H1 (cell line): Measurements from ENCODE around the gene PHACTR1. TPM values are rescaled to one million over a fixed set of nuclear protein-coding genes. Genes with fewer than 3 reads are reported as not detected.

Experiments used
- CTCF ChIA-PET: fragments of 300-600 bp; sonication (Branson Sonifier 250); formaldehyde crosslinking; loops from one replicate; lab custom pipeline; 2021; ENCODE audit not compliant: partially characterized antibody; lab: Charles Lee
- POLR2A ChIA-PET: fragments of 300-600 bp; sonication (Branson Sonifier 250); formaldehyde crosslinking; loops from one replicate; lab custom pipeline; 2021; ENCODE audit warnings: inconsistent platforms; ENCODE audit not compliant: partially characterized antibody; lab: Charles Lee
- DNase-seq, 2 experiments: peaks; one replicate each; pipeline versions ENCODE4 v3.0.0 to v3.0.0-alpha.2; 2010 to 2022; ENCODE audit warnings: low spot score in 2 of 2, low read depth in 1 of 2, mixed read lengths in 1 of 2
- FAIRE-seq: peaks from 2 replicates; lab custom pipeline; 2011; peaks lifted over from hg19 to GRCh38; lab: Jason Lieb, UNC
- H2AFZ ChIP-seq: 2 replicates; pipeline ENCODE4 v1.8.1; 2012; ENCODE audit warnings: low read length, inconsistent platforms
- H2AK5ac ChIP-seq: 2 replicates; pipeline ENCODE4 v1.6.1; 2013; ENCODE audit warnings: low read depth, low read length
- H2BK120ac ChIP-seq: replicated peaks from 2 replicates; pipeline ENCODE3; 2013; ENCODE audit warnings: low read depth, low read length, inconsistent platforms
- H2BK12ac ChIP-seq: 2 replicates; pipeline ENCODE4 v1.6.1; 2013; ENCODE audit warnings: low read depth, low read length
- H2BK15ac ChIP-seq: 2 replicates; pipeline ENCODE4 v1.6.1; 2013; ENCODE audit warnings: low read length
- H2BK20ac ChIP-seq: 2 replicates; pipeline ENCODE4 v1.6.1; 2013; ENCODE audit warnings: low read length
- H2BK5ac ChIP-seq: 2 replicates; pipeline ENCODE4 v1.6.1; 2013; ENCODE audit warnings: low read depth, low read length
- H3K14ac ChIP-seq: 2 replicates; pipeline ENCODE4 v1.6.1; 2013; ENCODE audit warnings: inconsistent platforms; ENCODE audit not compliant: insufficient read length
- H3K18ac ChIP-seq: 2 replicates; pipeline ENCODE4 v1.6.1; 2013; ENCODE audit warnings: low read length; ENCODE audit errors: extremely low read depth
- H3K23ac ChIP-seq: 2 replicates; pipeline ENCODE4 v1.6.1; 2013; ENCODE audit warnings: inconsistent platforms; ENCODE audit not compliant: insufficient read length
- H3K23me2 ChIP-seq: 2 replicates; pipeline ENCODE4 v1.6.1; 2013; ENCODE audit warnings: low read depth, low read length
- H3K27ac ChIP-seq: 2 replicates; pipeline ENCODE4 v1.6.1; 2011; ENCODE audit warnings: low read depth, low read length, inconsistent platforms
- H3K27me3 ChIP-seq, 4 experiments: replicated peaks in 1 of 4; 1 replicate in 1 of 4; 2 replicates in 3 of 4; pipeline versions ENCODE4 v1.6.1 to v1.8.1; 2011 to 2013; ENCODE audit warnings: low read length in 3 of 4, mild to moderate bottlenecking in 3 of 4, inconsistent platforms in 2 of 4, mixed read lengths in 2 of 4, moderate library complexity in 1 of 4; ENCODE audit not compliant: control insufficient read depth in 3 of 4, insufficient read depth in 3 of 4; ENCODE audit errors: extremely low read depth in 1 of 4
- H3K36me3 ChIP-seq, 4 experiments: 2 replicates each; pipeline versions ENCODE4 v1.6.1 to v1.8.1; 2011 to 2013; ENCODE audit warnings: mild to moderate bottlenecking in 4 of 4, low read length in 3 of 4, moderate library complexity in 2 of 4, control low read depth in 1 of 4, inconsistent platforms in 1 of 4; ENCODE audit not compliant: insufficient read depth in 4 of 4, control insufficient read depth in 2 of 4
- H3K4ac ChIP-seq: replicated peaks from 2 replicates; pipeline ENCODE3; 2013; ENCODE audit warnings: low read length, low read depth, mixed read lengths, inconsistent platforms; ENCODE audit not compliant: insufficient read length
- H3K4me1 ChIP-seq, 4 experiments: replicated peaks in 1 of 4; 1 replicate in 1 of 4; 2 replicates in 3 of 4; pipeline versions ENCODE4 v1.6.1 to v1.8.1; 2011 to 2013; ENCODE audit warnings: low read length in 3 of 4, inconsistent platforms in 2 of 4, mixed read lengths in 1 of 4; ENCODE audit not compliant: insufficient read depth in 4 of 4, control insufficient read depth in 3 of 4
- H3K4me2 ChIP-seq, 2 experiments: 2 replicates each; pipeline versions ENCODE4 v1.6.1 to v1.8.1; 2011 to 2013; ENCODE audit warnings: low read depth in 2 of 2, low read length in 2 of 2, control low read depth in 1 of 2, inconsistent platforms in 1 of 2, mild to moderate bottlenecking in 1 of 2; ENCODE audit not compliant: insufficient read depth in 1 of 2
- H3K4me3 ChIP-seq, 4 experiments: fragments of 200-600, 300-600 bp in 1 of 4; sonication (generic), shearing (Covaris generic), sonication (Bioruptor Twin) in 1 of 4; 2 replicates each; pipeline versions ENCODE4 v1.5.1 to v1.8.1; 2011 to 2016; ENCODE audit warnings: low read length in 4 of 4, low read depth in 3 of 4, control low read depth in 2 of 4, inconsistent platforms in 2 of 4, mild to moderate bottlenecking in 2 of 4, mixed read lengths in 1 of 4, moderate library complexity in 1 of 4; ENCODE audit not compliant: insufficient read depth in 2 of 4; ENCODE audit errors: extremely low read depth in 1 of 4
- H3K56ac ChIP-seq: replicated peaks from 2 replicates; pipeline ENCODE3; 2013; ENCODE audit warnings: low read depth, mild to moderate bottlenecking, mixed read lengths, low read length, inconsistent platforms; ENCODE audit not compliant: insufficient read length
- H3K79me1 ChIP-seq: 2 replicates; pipeline ENCODE4 v1.6.1; 2013; ENCODE audit warnings: low read depth, low read length, control low read depth
- H3K79me2 ChIP-seq, 2 experiments: 2 replicates each; pipeline versions ENCODE4 v1.6.1 to v1.8.1; 2012 to 2013; ENCODE audit warnings: low read length in 2 of 2, mild to moderate bottlenecking in 2 of 2, inconsistent platforms in 1 of 2; ENCODE audit not compliant: insufficient read depth in 2 of 2, control insufficient read depth in 1 of 2
- H3K9ac ChIP-seq, 4 experiments: replicated peaks in 1 of 4; 1 replicate in 1 of 4; 2 replicates in 3 of 4; pipeline versions ENCODE4 v1.6.1 to v1.8.1; 2011 to 2013; ENCODE audit warnings: low read depth in 3 of 4, low read length in 3 of 4, control low read depth in 2 of 4, mild to moderate bottlenecking in 2 of 4, moderate library complexity in 2 of 4, inconsistent platforms in 1 of 4; ENCODE audit errors: extremely low read depth in 1 of 4
- H3K9me3 ChIP-seq, 2 experiments: 2 replicates each; pipeline versions ENCODE4 v1.6.1 to v1.8.1; 2012 to 2013; ENCODE audit warnings: mild to moderate bottlenecking in 2 of 2, moderate library complexity in 2 of 2, control low read depth in 1 of 2, inconsistent platforms in 1 of 2, low read depth in 1 of 2, low read length in 1 of 2, mixed read lengths in 1 of 2; ENCODE audit not compliant: insufficient read depth in 2 of 2
- H4K20me1 ChIP-seq, 2 experiments: replicated peaks in 1 of 2; 2 replicates each; pipeline versions ENCODE3 to v1.8.1; 2011 to 2013; ENCODE audit warnings: inconsistent platforms in 2 of 2, low read length in 2 of 2, mild to moderate bottlenecking in 1 of 2; ENCODE audit not compliant: insufficient read depth in 2 of 2, control insufficient read depth in 1 of 2
- H4K5ac ChIP-seq: 2 replicates; pipeline ENCODE4 v1.6.1; 2013; ENCODE audit warnings: low read length, low read depth, mixed read lengths, inconsistent platforms; ENCODE audit not compliant: insufficient read length
- H4K8ac ChIP-seq: 2 replicates; pipeline ENCODE4 v1.8.0; 2013; ENCODE audit warnings: mild to moderate bottlenecking, moderate library complexity, low read length, inconsistent platforms; ENCODE audit not compliant: insufficient read depth; ENCODE audit errors: extremely low read depth
- H4K91ac ChIP-seq: replicated peaks from 2 replicates; pipeline ENCODE3; 2013; ENCODE audit warnings: low read length, mixed read lengths, inconsistent platforms; ENCODE audit not compliant: insufficient read length
- BRCA1 ChIP-seq: IDR thresholded peaks from 2 replicates; pipeline ENCODE4 v1.6.1; 2012; ENCODE audit warnings: low read depth, low read length, improper control_type of control experiment
- CTBP2 ChIP-seq: IDR thresholded peaks from 2 replicates; pipeline ENCODE4 v1.7.0; 2011; ENCODE audit warnings: borderline replicate concordance, mild to moderate bottlenecking, moderate library complexity, mixed read lengths, low read length; ENCODE audit not compliant: insufficient read depth, insufficient read length
- GABPA ChIP-seq: IDR thresholded peaks from 2 replicates; pipeline ENCODE4 v1.6.1; 2011; ENCODE audit warnings: mild to moderate bottlenecking, low read length, moderate library complexity, borderline replicate concordance; ENCODE audit not compliant: insufficient read depth
- RXRA ChIP-seq: IDR thresholded peaks from 2 replicates; pipeline ENCODE4 v1.6.1; 2011; ENCODE audit warnings: low read depth, mild to moderate bottlenecking, low read length, moderate library complexity; ENCODE audit not compliant: insufficient read depth
- WGBS, 2 experiments: shearing (Covaris generic) in 1 of 2; methylation state at CpG; one replicate each; pipeline versions ENCODE4 v1.1.6 to v1.1.7; 2013 to 2015; ENCODE audit warnings: low lambda C conversion rate in 2 of 2, mixed read lengths in 2 of 2, inconsistent platforms in 1 of 2, low coverage in 1 of 2, missing lambda C conversion rate in 1 of 2; ENCODE audit not compliant: insufficient replicate concordance in 2 of 2, insufficient coverage in 1 of 2, insufficient read length in 1 of 2; ENCODE audit errors: extremely low coverage in 1 of 2, missing lambda C conversion rate in 1 of 2; 5-methylcytosine and 5-hydroxymethylcytosine counted together
- polyA plus RNA-seq, 7 experiments: library from polyadenylated mRNA; depleted of rRNA in 3 of 7; stranded (reverse) in 5 of 7; unstranded in 2 of 7; fragments of >200 nt in 5 of 7; fragments of 200-250 nt in 2 of 7; gene quantifications; 1 replicate in 5 of 7; 2 replicates in 1 of 7; 4 replicates in 1 of 7; pipeline versions ENCODE4 v1.2.1 to v1.2.3, GENCODE V29; 2011 to 2013; ENCODE audit warnings: missing spikeins in 2 of 7, mixed read lengths in 2 of 7
- total RNA-seq: library from RNA; stranded (reverse); fragmentation: NEBNext Ultra II Directional; extraction: Animal tissue kit (Norgen Biotek cat#: 25700); gene quantifications from 2 replicates; pipeline ENCODE4 v1.2.1, GENCODE V29; 2021

Gene PHACTR1
- total and polyA plus RNA-seq, 2 of the 8 experiments (the other 6 are each of a cell fraction or from before 2014, with no cell fraction given): 3.9 to 17.1 TPM

GRCh38 chr6:13332349-13332706, 615.8 kb downstream of the PHACTR1 start:
- no peak overlapping the region for H2BK15ac ChIP-seq
- FAIRE-seq (no peak), DNase-seq (no peak)
- no peak overlapping the region for H3K18ac ChIP-seq
- CTCF ChIA-PET: interaction anchor here (0.9 to 2.0 kb wide), 7 partner anchors 10 to 261 kb away, joined by 3 to 6 read pairs (median 4); no protein-coding TSS in a partner anchor
- H3K27me3 ChIP-seq: no peaks in the 10 kb centered on the region
- no peak overlapping the region for H2BK120ac ChIP-seq
- H2BK20ac ChIP-seq: no peak overlapping the region
- H3K23ac ChIP-seq: no peak overlapping the region
- no peaks in the 10 kb centered on the region for H3K36me3 ChIP-seq
- no peak overlapping the region for H3K4me3 ChIP-seq
- H3K9ac ChIP-seq: peak overlapping the region in 1 of 4 experiments; percentile 41; a peak in 1 of 7 replicates
- H3K4me2 ChIP-seq: no peak overlapping the region
- peaks cover 0 to 8% of the 10 kb centered on the region in 2 experiments; a peak in 3 of 4 replicates for H3K79me2 ChIP-seq
- peaks cover 10% of the 10 kb centered on the region for H3K23me2 ChIP-seq
- no peaks in the 10 kb centered on the region; a peak in 1 of 7 replicates for H3K4me1 ChIP-seq
- no peak overlapping the region for H2AFZ ChIP-seq
- H2AK5ac ChIP-seq: no peak overlapping the region
- H3K56ac ChIP-seq: no peak overlapping the region
- H4K8ac ChIP-seq: no peak overlapping the region
- H4K5ac ChIP-seq: no peak overlapping the region
- 80% methylated on average over 2 of the region's 2 CpGs; no CpG with 5 or more reads in 1 of the 2 experiments for WGBS, 2 experiments
- no peaks in the 10 kb centered on the region for H3K9me3 ChIP-seq
- no peaks in the 10 kb centered on the region for H4K20me1 ChIP-seq
- no peak overlapping the region for H2BK12ac ChIP-seq
- no peak overlapping the region for H3K4ac ChIP-seq
- no peak overlapping the region for H4K91ac ChIP-seq
- no peak overlapping the region for H2BK5ac ChIP-seq
- H3K14ac ChIP-seq: no peak overlapping the region
- H3K27ac ChIP-seq: no peak overlapping the region
- H3K79me1 ChIP-seq: no peaks in the 10 kb centered on the region
- POLR2A ChIA-PET: interaction anchor here (1.0 kb wide), 1 partner anchor 292 kb away, joined by 3 read pairs; no protein-coding TSS in a partner anchor
- TF ChIP-seq BRCA1: no peak
- TF ChIP-seq GABPA: no peak
- TF ChIP-seq CTBP2: no peak
- TF ChIP-seq RXRA: no peak
